NCI-H146 treated with DMSO at 0.1 percent for 48 hours (cell line): ENCODE results near the gene PTPN1.

ENCODE experiments used
- DNase-seq: peaks from one replicate; lab custom pipeline; 2025; ENCODE audit not compliant: unreplicated experiment; lab: John Stamatoyannopoulos, UW

Gene PTPN1

GRCh38 chr20:50628853-50629669 lies 118.9 kb downstream of the PTPN1 start:
- no peak for DNase-seq

GRCh38 chr20:50629670-50630045 lies 119.5 kb downstream of the PTPN1 start:
- DNase-seq, result no peak

- no peak for DNase-seq
Observed at GRCh38 chr20:50630578-50631263, 120.5 kb downstream of the PTPN1 start.

GRCh38 chr20:50632236-50632635 lies 122.1 kb downstream of the PTPN1 start:
- DNase-seq, result no peak

- DNase-seq, result no peak
Observed at GRCh38 chr20:50632701-50633100, 122.5 kb downstream of the PTPN1 start.

- no peak for DNase-seq
Observed at GRCh38 chr20:50633361-50633760, 123.2 kb downstream of the PTPN1 start.

GRCh38 chr20:50634191-50634590 lies 124.0 kb downstream of the PTPN1 start:
- no peak for DNase-seq
